Measurements from ENCODE around the gene FBXL16.

DNA sequence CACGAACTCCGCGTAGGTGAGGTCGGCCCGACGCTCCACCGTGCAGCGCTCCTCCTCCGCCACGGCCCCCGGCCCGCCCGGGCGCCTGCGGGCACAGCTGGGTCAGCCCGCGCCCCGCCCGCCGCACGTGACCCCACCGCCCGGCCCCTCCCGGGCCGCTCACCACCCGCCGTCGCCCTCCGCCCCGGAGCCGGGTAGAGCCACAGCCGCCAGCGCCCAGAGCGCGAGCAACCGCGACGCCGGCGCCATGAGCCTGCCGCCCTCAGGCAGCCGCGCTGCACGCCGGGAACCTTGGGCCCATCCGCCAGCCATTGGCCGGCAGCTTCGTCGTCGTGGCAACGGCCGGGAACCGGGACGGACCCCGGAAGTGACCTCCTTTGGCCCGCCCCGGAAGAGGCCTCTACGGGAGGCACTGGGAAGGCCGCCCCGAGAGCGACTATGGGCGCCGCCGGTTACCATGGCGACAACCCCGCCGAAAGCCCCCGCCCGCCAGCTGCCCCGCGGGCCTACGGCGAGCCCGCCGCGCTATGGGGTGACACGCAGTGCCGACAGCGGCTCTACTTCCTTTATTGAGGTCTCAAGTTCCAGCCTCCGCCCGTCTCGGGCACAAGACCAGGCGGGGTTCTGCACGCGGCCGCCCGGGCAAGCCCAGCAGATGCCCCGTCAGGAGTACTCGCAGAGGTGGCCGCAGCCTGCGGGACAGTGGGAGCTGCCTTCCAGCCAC, 21.4 kb downstream of the FBXL16 start, which contains the start of gene JMJD8:
- TF ChIP-seq POLR2AphosphoS5 (IDR thresholded peaks at IDR 0.05; ENCODE audit: low read depth, low read length): peak; percentile 62; the same call in 1 of the 2 replicates
- peak; percentile 86 for TF ChIP-seq TAF1 (IDR thresholded peaks at IDR 0.05; ENCODE audit: low read depth, low read length)
- peak; percentile 88 for TF ChIP-seq POLR2A (IDR thresholded peaks at IDR 0.05; ENCODE audit: low read depth, low read length)
